NCI-H748 treated with DMSO at 0.1 percent for 48 hours (cell line): ENCODE data around the gene PCNX1.

Experiments used
- DNase-seq: peaks from one replicate; lab custom pipeline; 2025; lab: John Stamatoyannopoulos, UW

Gene PCNX1

DNA sequence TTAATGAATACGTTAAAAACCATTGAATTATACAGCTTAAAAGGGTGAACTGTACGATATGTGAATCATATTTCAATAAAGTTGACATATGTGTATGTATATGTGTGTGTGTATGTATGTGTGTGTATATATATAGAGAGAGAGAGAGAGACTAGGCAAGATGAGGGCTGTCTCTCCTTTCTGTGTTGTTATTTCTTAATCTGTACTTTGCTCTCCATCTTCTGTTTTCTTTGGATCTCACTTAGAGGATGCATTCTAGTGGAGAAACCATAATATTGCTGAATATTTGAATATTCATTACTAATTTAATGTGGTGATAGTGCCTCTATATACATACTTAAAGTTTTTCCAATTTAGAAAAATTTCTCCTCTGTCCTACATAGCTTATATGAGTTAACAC, 50.5 kb downstream of the PCNX1 start:
- DNase-seq, result no peak

DNA sequence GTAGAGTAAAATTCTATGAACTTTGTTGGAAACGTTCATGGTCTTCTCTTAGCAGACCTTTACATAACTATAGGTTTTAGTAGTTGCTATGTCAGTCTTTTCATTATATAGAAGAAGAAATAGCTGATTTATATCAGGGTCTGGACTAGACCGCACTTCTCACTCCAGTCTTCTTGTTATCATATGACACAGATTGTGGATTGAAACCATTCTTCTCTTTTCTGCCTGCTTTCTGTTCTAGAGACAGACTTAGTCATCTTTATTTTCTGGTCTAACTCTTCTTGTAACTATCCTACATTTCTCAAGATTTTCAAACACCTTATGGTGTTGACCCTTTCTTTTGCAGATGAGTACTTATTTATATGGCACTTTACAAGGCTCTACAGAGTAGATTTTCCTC, 55.7 kb downstream of the PCNX1 start:
- DNase-seq, result no peak

DNA sequence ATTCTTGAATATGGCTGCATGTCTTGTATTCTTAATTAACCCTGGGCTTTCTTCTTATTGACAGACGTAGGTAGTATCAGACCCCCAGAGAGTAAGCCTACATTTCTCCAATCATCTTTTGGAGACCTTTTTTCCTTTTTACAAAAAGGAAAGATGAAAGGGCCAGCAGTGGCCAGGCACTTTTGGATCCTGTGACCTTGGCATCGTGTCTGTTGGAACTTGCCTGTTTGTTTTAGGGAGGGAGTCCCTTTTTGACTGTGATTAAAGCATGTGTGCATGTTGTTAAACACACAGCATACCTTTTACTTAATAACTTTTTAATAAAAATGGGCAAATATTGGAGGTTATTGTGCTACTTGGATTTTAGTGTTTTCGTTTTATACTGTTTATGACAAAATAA, 57.2 kb downstream of the PCNX1 start:
- DNase-seq, result no peak

DNA sequence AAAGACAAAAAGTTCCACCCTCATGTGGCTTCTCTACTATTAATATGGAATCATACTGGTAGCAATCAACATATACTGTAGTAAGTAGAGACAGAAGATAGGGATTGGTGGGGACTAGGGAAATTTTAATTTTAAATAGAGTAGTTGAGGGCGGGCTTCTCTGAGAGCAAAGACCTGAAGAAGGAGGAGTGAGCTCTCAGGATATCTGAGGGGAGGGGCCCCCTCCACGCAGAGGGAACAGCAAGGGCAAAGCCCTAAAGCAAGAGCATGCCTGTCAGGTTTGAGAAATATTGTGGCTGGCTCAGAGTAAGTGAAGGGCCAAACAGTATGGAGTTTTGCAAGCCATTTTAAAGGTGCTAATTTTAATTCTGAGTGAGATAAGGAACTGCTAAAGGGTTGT, 64.3 kb downstream of the PCNX1 start:
- DNase-seq, result no peak

DNA sequence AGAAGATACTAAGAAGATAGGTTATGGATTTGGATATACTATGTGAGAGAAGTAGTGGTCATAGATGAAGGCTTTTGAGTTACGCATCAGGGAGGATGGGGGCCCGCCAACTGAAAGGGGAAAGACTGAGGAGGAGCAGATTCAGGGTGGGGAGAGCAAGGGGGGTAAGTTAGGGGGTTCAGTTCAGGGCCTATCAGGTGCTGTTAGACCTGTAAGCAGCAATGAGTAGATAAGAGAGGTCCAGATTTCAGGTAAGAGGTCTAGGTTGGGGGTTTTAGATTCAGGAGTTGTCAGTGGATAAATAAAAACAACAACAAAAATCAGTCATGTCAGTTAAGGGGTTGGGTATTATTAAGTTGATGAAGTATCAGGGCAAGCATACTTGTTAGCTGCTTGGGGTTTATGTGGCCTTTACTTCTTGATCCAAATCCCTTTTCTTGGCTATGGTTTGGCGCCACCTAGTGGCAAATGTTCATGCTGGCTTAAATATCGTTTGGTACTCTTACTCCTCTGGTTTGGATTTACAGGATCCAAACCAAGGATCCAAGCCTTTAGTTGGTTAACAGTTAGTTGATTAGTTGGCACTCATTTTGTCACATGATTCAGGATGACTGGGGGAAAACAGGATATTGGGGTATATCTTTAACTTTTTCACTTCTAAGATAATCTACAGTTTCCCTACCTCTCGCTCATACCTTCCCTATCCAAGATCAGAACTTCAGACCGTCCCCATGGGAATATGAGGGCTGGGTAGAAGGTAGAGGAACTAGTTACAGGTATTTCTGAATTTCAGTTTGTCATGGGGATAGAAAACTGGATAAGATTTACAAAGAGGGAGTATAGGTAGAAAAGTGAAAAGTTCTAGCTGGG, 65.1 kb downstream of the PCNX1 start:
- peak; percentile 63 for DNase-seq

GRCh38 chr14:70976591-70976990, 69.3 kb downstream of the PCNX1 start:
- DNase-seq, result no peak

DNA sequence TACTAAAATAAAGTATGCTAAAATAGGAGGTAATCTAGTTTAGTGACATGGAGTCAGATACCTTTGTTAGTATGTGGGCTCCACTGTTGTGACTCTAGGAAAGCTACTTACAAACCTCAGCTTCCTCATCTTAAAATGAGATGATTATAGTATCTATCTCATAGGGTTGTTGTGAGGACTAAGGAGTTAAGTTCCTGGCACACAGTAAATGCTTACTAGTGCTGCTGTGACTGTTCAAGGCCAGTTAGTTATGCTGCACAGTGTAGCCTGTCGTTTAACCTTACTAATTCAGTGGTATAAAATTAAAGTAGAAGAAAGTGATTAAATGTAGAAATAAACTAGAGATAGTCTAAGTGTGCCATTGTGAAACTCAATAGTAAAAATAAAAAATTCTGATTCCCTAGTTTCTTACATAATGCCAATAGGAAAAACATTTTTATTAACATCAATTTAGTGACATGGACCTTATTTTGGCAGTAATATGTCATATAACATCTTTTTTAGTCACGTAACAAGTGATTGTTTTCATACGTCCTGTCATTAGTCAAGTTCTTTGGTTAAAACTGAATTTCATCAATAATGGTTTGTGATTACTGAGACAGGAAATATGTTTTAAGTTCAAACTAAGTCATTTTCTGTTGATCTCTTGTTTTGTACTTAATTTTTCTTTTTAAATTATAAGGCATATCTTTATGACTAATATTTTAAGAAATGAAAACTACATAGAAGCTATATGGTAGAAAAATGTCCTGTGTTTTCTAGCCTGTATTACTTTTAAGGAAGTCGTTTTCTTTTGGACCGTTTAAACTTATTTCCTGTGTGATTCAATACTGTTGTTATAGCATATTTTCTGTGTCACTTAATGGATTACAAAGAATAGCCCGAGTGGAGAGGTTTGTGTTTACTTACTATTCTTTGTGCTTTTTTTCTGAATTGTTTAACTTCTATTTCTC, 74.0 kb downstream of the PCNX1 start:
- no peak for DNase-seq

DNA sequence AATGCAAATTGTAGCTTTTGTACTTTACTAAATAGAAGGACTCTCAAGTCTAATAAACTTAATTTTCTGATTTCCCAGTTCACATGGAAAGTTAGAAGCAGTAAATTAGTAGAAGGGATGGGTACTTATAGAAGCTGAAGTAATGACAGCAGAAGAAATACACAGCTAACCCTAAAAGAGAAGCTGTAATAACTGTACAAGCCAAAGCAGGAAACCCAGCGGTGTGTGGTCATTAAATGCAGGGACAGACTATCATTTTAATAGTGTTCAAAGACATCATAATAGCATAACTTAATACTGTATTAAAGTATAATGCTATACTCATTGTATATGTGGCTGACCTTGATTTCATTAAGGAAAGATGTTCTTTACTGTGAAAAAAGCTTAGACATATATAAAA, 74.9 kb downstream of the PCNX1 start:
- no peak for DNase-seq

DNA sequence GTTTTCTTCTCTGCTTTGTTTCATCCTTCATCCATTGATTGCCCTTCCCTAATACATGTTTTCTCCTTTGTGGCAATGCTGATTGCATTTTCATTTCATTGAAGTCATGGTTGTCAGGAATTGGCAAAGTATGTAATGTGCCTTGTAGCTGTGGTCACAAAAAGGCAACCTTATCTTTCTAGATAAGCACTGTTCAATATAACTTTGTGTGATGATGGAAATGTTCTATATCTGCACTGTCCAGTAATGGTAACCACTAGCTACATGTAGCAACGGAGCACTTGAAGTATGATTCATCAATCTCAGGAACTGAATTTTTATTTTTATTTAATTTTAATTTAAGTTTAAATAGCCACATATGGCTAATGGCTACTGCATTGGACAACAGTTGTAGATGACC, 79.8 kb downstream of the PCNX1 start:
- no peak for DNase-seq

DNA sequence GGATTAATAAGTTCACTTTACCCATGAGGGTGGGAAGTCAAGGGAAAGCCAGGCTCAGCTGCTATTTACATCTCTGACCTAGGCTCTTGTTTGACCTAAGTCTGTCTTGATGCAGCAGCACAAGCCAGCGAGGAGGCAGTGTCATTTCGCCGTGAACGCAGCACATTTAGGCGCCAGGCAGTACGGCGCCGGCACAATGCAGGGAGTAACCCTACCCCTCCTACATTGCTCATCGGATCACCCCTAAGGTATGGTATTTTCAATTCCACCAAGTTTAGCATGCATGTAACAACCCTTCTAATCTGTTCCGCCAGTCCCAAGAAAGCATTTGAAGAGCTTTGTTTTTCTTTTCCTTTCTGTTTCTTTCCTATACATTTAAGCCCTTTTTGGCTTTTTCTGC, 81.2 kb downstream of the PCNX1 start:
- DNase-seq, result no peak

DNA sequence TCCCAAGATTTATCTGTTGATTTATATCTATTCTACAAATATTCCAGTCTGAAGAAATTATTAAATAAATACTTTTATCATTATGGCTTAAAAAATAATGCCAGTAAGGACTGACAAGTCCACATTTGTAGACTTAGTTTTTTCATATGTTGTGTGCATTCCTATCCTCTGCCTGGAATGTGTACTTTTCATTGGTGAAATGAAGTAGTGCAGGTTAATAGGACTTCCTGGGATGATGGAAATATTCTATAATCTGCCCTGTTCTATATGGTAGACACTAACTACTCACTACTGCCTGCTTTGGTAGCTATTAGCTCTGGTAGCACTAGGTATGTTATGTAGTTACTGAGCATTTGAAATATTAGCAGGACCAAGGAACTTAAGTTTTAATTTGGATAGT, 86.7 kb downstream of the PCNX1 start:
- no peak for DNase-seq

DNA sequence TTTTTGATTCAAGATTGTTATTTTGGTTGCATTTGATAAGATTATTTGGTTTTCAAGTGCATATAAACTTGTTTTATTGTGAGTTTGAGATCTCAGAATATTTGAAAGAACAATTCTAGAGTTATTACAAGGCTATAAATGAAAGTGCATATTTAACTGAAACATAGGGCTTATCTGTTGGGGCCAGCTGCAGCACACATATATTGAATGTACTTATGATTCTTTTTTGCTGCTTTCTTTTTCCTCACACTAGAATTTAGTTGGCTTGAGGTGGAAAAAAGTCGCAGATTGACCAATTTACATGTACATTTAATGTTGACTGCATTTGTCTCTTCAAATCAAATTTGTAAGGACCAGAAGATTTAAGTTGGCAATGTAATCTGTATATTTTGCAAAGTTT, 88.0 kb downstream of the PCNX1 start:
- no peak for DNase-seq

DNA sequence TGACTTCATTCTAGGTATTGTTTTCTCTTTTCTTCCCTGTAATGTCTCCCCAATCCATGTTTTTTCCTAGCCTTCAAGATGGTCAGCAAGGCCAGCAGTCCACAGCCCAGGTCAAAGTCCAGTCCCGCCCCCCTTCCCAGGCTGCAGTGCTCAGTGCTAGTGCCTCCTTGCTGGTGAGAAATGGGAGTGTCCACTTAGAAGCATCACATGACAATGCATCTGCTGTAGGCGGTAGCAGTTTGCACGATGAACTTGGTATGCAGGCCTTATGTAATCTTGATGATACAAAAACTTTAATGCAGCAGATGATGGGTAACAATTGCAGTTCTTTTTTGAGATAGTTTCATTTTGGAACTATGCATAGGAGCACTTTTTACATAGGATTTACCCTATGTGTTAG, 88.4 kb downstream of the PCNX1 start:
- DNase-seq, result no peak

DNA sequence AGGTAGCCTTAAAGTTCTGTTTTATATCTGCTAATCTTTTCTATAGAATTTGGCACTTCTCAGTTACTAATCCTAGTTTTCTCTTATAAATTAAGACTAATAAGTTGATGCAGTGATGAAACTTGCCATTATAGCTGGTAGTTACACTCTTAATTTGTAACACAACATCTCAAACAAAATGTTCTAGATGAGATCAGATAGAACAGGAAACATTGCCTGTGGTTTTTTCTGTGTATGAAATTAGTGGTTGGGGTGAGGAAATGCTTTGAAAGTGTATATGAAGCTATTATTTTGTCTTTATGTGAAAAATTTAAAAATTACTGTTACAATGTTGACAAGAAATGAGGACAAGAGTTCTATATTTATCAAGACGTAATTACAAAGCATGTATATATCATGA, 91.9 kb downstream of the PCNX1 start:
- DNase-seq, result no peak

- DNase-seq, result no peak
Observed at GRCh38 chr14:71000091-71000490, 92.8 kb downstream of the PCNX1 start.

- DNase-seq, result no peak
Observed at GRCh38 chr14:71001742-71002141, 94.5 kb downstream of the PCNX1 start.

DNA sequence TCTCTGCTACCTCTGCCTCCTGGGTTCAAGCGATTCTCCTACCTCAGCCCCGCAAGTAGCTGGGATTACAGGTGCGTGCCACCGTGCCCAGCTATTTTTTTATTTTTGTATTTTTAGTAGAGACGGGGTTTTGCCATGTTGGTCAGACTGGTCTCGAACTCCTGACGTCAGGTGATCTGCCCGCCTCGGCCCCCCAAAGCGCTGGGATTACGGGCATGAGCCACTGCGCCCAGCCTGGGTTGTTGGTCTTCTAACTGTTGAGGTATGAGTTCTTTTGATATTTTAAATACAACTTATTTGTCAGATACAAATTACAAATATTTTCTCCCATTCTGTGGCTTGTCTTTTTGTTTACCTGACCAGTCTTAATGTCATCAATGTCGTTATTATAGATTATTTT, 95.9 kb downstream of the PCNX1 start:
- no peak for DNase-seq

GRCh38 chr14:71004481-71004880, 97.2 kb downstream of the PCNX1 start:
- no peak for DNase-seq

DNA sequence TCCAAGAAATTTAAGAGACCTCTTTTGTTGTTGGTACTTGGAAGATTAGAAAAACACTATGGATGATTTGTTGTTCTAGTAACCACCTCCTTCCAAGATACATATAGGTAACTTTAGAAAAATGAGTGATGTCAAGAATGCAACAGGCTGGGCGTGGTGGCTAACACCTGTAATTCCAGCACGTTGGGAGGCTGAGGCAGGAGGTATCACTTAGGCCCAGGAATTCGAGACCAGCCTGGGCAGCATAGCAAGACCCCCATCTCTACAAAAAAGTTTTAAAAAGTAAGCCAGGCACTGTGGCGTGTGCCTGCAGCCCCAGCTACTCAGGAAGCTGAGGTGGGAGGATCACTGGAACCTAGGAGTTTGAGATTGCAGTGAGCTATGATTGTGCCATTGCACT, 97.8 kb downstream of the PCNX1 start:
- no peak for DNase-seq

DNA sequence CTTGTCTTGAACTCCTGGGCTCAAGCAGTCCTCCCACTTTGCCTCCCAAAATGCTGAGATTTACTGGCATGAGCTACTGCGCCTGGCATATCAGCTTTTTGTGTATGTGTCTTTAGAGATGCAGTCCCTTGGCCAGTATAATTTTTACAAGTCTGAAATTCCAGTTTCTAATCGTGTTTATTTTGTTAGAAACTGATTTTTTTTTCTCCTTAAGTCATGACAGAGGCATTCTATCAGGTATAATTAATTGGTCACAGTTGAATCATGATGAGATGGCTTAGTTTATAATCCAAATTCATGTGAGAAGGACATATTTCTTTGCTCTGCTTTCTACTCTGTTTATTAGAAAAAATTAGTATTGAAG, 98.9 kb downstream of the PCNX1 start:
- DNase-seq, result no peak

DNA sequence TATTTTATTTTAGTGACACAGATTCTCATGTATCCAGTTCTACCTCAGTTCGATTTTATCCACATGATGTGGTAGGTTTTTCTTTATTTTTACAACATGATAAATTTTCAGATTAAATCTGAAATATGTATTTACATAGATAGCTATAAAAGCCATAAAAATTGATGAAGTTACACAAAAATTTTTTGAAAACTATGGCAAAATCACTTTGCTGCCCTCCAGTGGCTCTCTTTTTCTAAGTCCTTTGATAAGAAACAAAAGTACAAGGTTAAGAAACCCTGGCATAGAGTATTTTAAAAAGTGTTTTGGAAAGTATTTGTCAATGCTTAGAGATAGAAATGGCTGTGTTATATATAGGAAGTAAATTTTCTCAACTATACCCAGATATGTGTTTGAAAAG, 104.2 kb downstream of the PCNX1 start:
- no peak for DNase-seq

- no peak for DNase-seq
Observed at GRCh38 chr14:71012888-71013287, 105.6 kb downstream of the PCNX1 start.

DNA sequence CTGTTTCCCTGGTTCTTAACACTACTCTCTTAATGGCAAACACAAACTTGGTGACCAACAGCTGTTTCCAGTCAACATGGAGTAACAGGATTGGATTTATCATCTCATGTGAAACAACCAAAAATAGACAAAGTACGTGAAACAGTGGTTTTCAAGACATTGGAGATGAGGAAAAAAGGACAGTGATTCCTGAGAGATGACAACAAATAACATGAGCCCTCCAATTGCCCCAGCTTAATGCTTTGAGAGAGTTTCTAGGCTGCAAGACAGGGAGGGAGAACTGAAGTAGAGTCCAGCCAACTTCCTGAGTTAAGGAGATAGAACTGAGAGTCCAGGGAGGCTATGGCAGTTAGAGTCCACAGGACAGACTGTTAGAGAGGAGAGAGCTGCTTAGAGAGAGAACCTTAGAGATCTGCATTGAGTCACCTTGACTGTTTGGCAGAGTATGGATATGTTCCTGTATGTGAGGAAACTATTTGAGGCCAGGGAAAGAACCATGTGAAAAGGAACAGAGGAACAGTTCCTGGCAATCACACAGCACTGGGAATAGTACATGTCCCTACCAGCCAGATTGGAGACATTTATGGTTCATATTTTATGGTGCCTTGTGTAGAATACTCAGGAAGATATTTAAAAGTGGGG, 106.4 kb downstream of the PCNX1 start:
- DNase-seq, result no peak
